ENCODE results near the gene UBE3C. TPM values are rescaled to one million over a fixed set of nuclear protein-coding genes. Genes with fewer than 3 reads are reported as not detected.
A peak's percentile ranks its signal among the peaks of the same experiment; 100 is the strongest.

UBE3C gene
- total RNA-seq, 1 donor from 2014 or later, result 54.2 TPM

- Mint-ChIP-seq H3K36me3 (ENCODE audit: low read depth, unreplicated experiment) (peaks cover 37% of the 10 kb centered on the region), H3K9me3 (ENCODE audit: unreplicated experiment) (no peaks in the 10 kb centered on the region)
Observed at GRCh38 chr7:157192861-157193260, 54.1 kb downstream of the UBE3C start.

GRCh38 chr7:157193274-157193673 is 54.5 kb downstream of the UBE3C start:
- Mint-ChIP-seq H3K27me3 (ENCODE audit: unreplicated experiment) (peaks cover 6% of the 10 kb centered on the region), H3K4me1 (ENCODE audit: unreplicated experiment) (peaks cover 14% of the 10 kb centered on the region), H3K36me3 (ENCODE audit: low read depth, unreplicated experiment) (peaks cover 41% of the 10 kb centered on the region), H3K27ac (ENCODE audit: unreplicated experiment) (no peak overlapping the region), H3K4me3 (ENCODE audit: unreplicated experiment) (no peak overlapping the region), H3K9me3 (ENCODE audit: unreplicated experiment) (no peaks in the 10 kb centered on the region)
- no peak for TF ChIP-seq CTCF (IDR thresholded peaks at IDR 0.05; ENCODE audit: unreplicated experiment)
- no peak for DNase-seq (ENCODE audit: low spot score)

More at GRCh38 chr7:157192861-157193260, 54.1 kb downstream of the UBE3C start:
- no peak for TF ChIP-seq CTCF (IDR thresholded peaks at IDR 0.05; ENCODE audit: unreplicated experiment)
- Mint-ChIP-seq H3K4me1 (ENCODE audit: unreplicated experiment) (peaks cover 18% of the 10 kb centered on the region), H3K27me3 (ENCODE audit: unreplicated experiment) (peaks cover 6% of the 10 kb centered on the region), H3K4me3 (ENCODE audit: unreplicated experiment) (no peak overlapping the region), H3K27ac (ENCODE audit: unreplicated experiment) (no peak overlapping the region)
- no peak for DNase-seq (ENCODE audit: low spot score)

GRCh38 chr7:157194948-157195347 is 56.2 kb downstream of the UBE3C start:
- TF ChIP-seq CTCF (IDR thresholded peaks at IDR 0.05; ENCODE audit: unreplicated experiment), result no peak
- H3K9me3 Mint-ChIP-seq (ENCODE audit: unreplicated experiment), result no peaks in the 10 kb centered on the region
- no peak overlapping the region for H3K4me3 Mint-ChIP-seq (ENCODE audit: unreplicated experiment)
- no peak for DNase-seq (ENCODE audit: low spot score)
- H3K36me3 Mint-ChIP-seq (ENCODE audit: low read depth, unreplicated experiment), result peaks cover 42% of the 10 kb centered on the region
- H3K27me3 Mint-ChIP-seq (ENCODE audit: unreplicated experiment), result peaks cover 6% of the 10 kb centered on the region
- peaks cover 3% of the 10 kb centered on the region for H3K4me1 Mint-ChIP-seq (ENCODE audit: unreplicated experiment)
- no peak overlapping the region for H3K27ac Mint-ChIP-seq (ENCODE audit: unreplicated experiment)

GRCh38 chr7:157195868-157196267 is 57.1 kb downstream of the UBE3C start:
- Mint-ChIP-seq H3K9me3 (ENCODE audit: unreplicated experiment) (no peaks in the 10 kb centered on the region), H3K27me3 (ENCODE audit: unreplicated experiment) (peaks cover 2% of the 10 kb centered on the region), H3K4me3 (ENCODE audit: unreplicated experiment) (no peak overlapping the region), H3K27ac (ENCODE audit: unreplicated experiment) (peak overlapping the region; percentile 36), H3K36me3 (ENCODE audit: low read depth, unreplicated experiment) (peaks cover 39% of the 10 kb centered on the region), H3K4me1 (ENCODE audit: unreplicated experiment) (no peaks in the 10 kb centered on the region)
- DNase-seq (ENCODE audit: low spot score), result no peak
- TF ChIP-seq CTCF (IDR thresholded peaks at IDR 0.05; ENCODE audit: unreplicated experiment), result no peak

- Mint-ChIP-seq H3K4me3 (ENCODE audit: unreplicated experiment) (no peak overlapping the region), H3K9me3 (ENCODE audit: unreplicated experiment) (no peaks in the 10 kb centered on the region), H3K27me3 (ENCODE audit: unreplicated experiment) (no peaks in the 10 kb centered on the region), H3K4me1 (ENCODE audit: unreplicated experiment) (peaks cover 9% of the 10 kb centered on the region), H3K36me3 (ENCODE audit: low read depth, unreplicated experiment) (peaks cover 4% of the 10 kb centered on the region), H3K27ac (ENCODE audit: unreplicated experiment) (no peak overlapping the region)
- no peak for DNase-seq (ENCODE audit: low spot score)
- TF ChIP-seq CTCF (IDR thresholded peaks at IDR 0.05; ENCODE audit: unreplicated experiment), result no peak
Observed at GRCh38 chr7:157204134-157204533, 65.4 kb downstream of the UBE3C start.
